SK-N-SH (cell line): ENCODE results near the gene WDR91. TPM values are rescaled to one million over a fixed set of nuclear protein-coding genes. Genes with fewer than 3 reads are reported as not detected.

Experiments used
- CTCF ChIA-PET: fragments of 300-600, 350-600 bp; formaldehyde crosslinking; extraction: SDS; loops from one replicate; lab custom pipeline; 2021; lab: Yijun Ruan, JAX
- POLR2A ChIA-PET: fragments of 350-600 bp; sonication (Branson Sonifier 250); formaldehyde crosslinking; extraction: SDS; loops from one replicate; lab custom pipeline; 2020; ENCODE audit warnings: antibody characterized with exemption, inconsistent platforms; lab: Yijun Ruan, JAX
- DNase-seq: peaks from one replicate; pipeline ENCODE4 v3.0.0; 2012
- H2AFZ ChIP-seq: fragments of 200-600 bp; sonication (generic); 2 replicates; pipeline ENCODE4 v1.8.1; 2016; ENCODE audit warnings: antibody characterized with exemption, mild to moderate bottlenecking, low read depth
- H3F3A ChIP-seq: fragments of 200-600 bp; sonication (generic); replicated peaks from 2 replicates; pipeline ENCODE3; 2016; ENCODE audit warnings: antibody characterized with exemption, mild to moderate bottlenecking; ENCODE audit not compliant: insufficient read depth
- H3K27ac ChIP-seq, 2 experiments: fragments of 200-500 bp in 1 of 2; fragments of 200-600 bp in 1 of 2; sonication (Bioruptor generic) in 1 of 2; sonication (generic), shearing (Covaris generic) in 1 of 2; 2 replicates each; pipeline versions ENCODE4 v1.5.1 to v1.6.1; 2014 to 2016; ENCODE audit warnings: low read depth in 2 of 2, inconsistent platforms in 1 of 2, low read length in 1 of 2, mild to moderate bottlenecking in 1 of 2, mixed read lengths in 1 of 2
- H3K27me3 ChIP-seq: fragments of 200-600 bp; sonication (generic), shearing (Covaris generic); 2 replicates; pipeline ENCODE4 v1.6.1; 2016; ENCODE audit warnings: mixed run types; ENCODE audit not compliant: insufficient read depth
- H3K36me3 ChIP-seq, 2 experiments: fragments of 200-500 bp in 1 of 2; fragments of 200-600 bp in 1 of 2; sonication (Bioruptor generic) in 1 of 2; sonication (generic) in 1 of 2; replicated peaks in 1 of 2; 2 replicates each; pipeline versions ENCODE3 to v1.5.1; 2014 to 2016; ENCODE audit warnings: low read length in 1 of 2, mild to moderate bottlenecking in 1 of 2; ENCODE audit not compliant: insufficient read depth in 2 of 2, control insufficient read depth in 1 of 2
- H3K4me1 ChIP-seq, 2 experiments: fragments of 200-500 bp in 1 of 2; fragments of 200-600 bp in 1 of 2; sonication (Bioruptor generic) in 1 of 2; sonication (generic), shearing (Covaris generic) in 1 of 2; 2 replicates each; pipeline versions ENCODE4 v1.5.1 to v1.6.1; 2014 to 2016; ENCODE audit warnings: low read depth in 1 of 2, low read length in 1 of 2, mixed run types in 1 of 2; ENCODE audit not compliant: insufficient read depth in 2 of 2, control insufficient read depth in 1 of 2
- H3K4me2 ChIP-seq: fragments of 200-600 bp; sonication (generic), shearing (Covaris generic); 2 replicates; pipeline ENCODE4 v1.6.1; 2017; ENCODE audit warnings: mixed run types
- H3K4me3 ChIP-seq, 2 experiments: fragments of 200-500 bp in 1 of 2; fragments of 200-600 bp in 1 of 2; sonication (Bioruptor generic) in 1 of 2; sonication (generic), shearing (Covaris generic) in 1 of 2; 2 replicates each; pipeline versions ENCODE4 v1.5.1 to v1.8.1; 2014 to 2016; ENCODE audit warnings: low read depth in 2 of 2, inconsistent platforms in 1 of 2, low read length in 1 of 2, mild to moderate bottlenecking in 1 of 2, mixed read lengths in 1 of 2, moderate library complexity in 1 of 2
- H3K79me2 ChIP-seq: fragments of 200-600 bp; sonication (generic); 2 replicates; pipeline ENCODE4 v1.8.1; 2017; ENCODE audit warnings: mild to moderate bottlenecking; ENCODE audit not compliant: insufficient read depth
- H3K9ac ChIP-seq: fragments of 200-600 bp; sonication (generic); 2 replicates; pipeline ENCODE4 v1.6.1; 2017; ENCODE audit warnings: mixed run types
- H3K9me2 ChIP-seq: fragments of 200-600 bp; sonication (generic); 2 replicates; pipeline ENCODE4 v1.6.1; 2017; ENCODE audit warnings: mixed run types
- H3K9me3 ChIP-seq: fragments of 200-600 bp; sonication (generic); 2 replicates; pipeline ENCODE4 v1.6.1; 2017; ENCODE audit warnings: mixed run types, mild to moderate bottlenecking, moderate library complexity
- H4K20me1 ChIP-seq: fragments of 200-600 bp; sonication (generic); 2 replicates; pipeline ENCODE4 v1.6.1; 2017; ENCODE audit warnings: mild to moderate bottlenecking, mixed run types; ENCODE audit not compliant: insufficient read depth
- EZH2phosphoT487 ChIP-seq: fragments of 200-600 bp; sonication (generic); IDR thresholded peaks from 2 replicates; pipeline ENCODE4 v1.6.1; 2017; ENCODE audit warnings: low read depth, mixed run types, mild to moderate bottlenecking, antibody characterized with exemption, moderate library complexity, borderline replicate concordance
- FOSL2 ChIP-seq: IDR thresholded peaks from 2 replicates; pipeline ENCODE4 v1.4.0; 2012; ENCODE audit warnings: low read depth, mild to moderate bottlenecking, moderate library complexity, borderline replicate concordance
- FOXJ3 ChIP-seq: sonication (generic); formaldehyde crosslinking; IDR thresholded peaks from 2 replicates; pipeline ENCODE4 v1.5.1; 2020; ENCODE audit warnings: mild to moderate bottlenecking, missing genetic modification reagents
- GABPA ChIP-seq: IDR thresholded peaks from 2 replicates; pipeline ENCODE4 v1.4.0; 2012; ENCODE audit warnings: low read depth, mild to moderate bottlenecking
- GATA2 ChIP-seq: sonication (generic); formaldehyde crosslinking; IDR thresholded peaks from 2 replicates; pipeline ENCODE4 v1.5.0; 2020; ENCODE audit warnings: mild to moderate bottlenecking, missing genetic modification reagents
- MXI1 ChIP-seq: IDR thresholded peaks from 2 replicates; pipeline ENCODE4 v1.6.1; 2012; ENCODE audit warnings: mild to moderate bottlenecking, low read depth, low read length, improper control_type of control experiment
- POLR2AphosphoS5 ChIP-seq: IDR thresholded peaks from 2 replicates; pipeline ENCODE4 v1.6.1; 2012; ENCODE audit warnings: low read depth, low read length
- REST ChIP-seq: IDR thresholded peaks from 2 replicates; pipeline ENCODE4 v1.6.1; 2012; ENCODE audit warnings: mild to moderate bottlenecking, low read depth, low read length, moderate library complexity
- RXRA ChIP-seq: IDR thresholded peaks from 2 replicates; pipeline ENCODE4 v1.4.0; 2012; ENCODE audit warnings: low read depth, mild to moderate bottlenecking, borderline replicate concordance
- TAF1 ChIP-seq: IDR thresholded peaks from 2 replicates; pipeline ENCODE4 v1.6.1; 2012; ENCODE audit warnings: low read depth, mild to moderate bottlenecking, low read length, moderate library complexity, borderline replicate concordance
- TCF12 ChIP-seq: IDR thresholded peaks from 2 replicates; pipeline ENCODE4 v1.4.0; 2012
- USF1 ChIP-seq: IDR thresholded peaks from 2 replicates; pipeline ENCODE4 v1.4.0; 2012; ENCODE audit warnings: low read depth, borderline replicate concordance
- USF2 ChIP-seq: fragments of 150-350 bp; IDR thresholded peaks from 2 replicates; pipeline ENCODE4 v1.6.1; 2017; ENCODE audit warnings: antibody characterized with exemption, low read length, low read depth, borderline replicate concordance
- WGBS: methylation state at CpG from one replicate; pipeline ENCODE4 v1.1.6; 2017; ENCODE audit warnings: low lambda C conversion rate; 5-methylcytosine and 5-hydroxymethylcytosine counted together
- polyA plus RNA-seq, 3 experiments: library from polyadenylated mRNA; depleted of rRNA; stranded (reverse); fragments of >200 nt; gene quantifications; 2 replicates each; pipeline ENCODE4 v1.2.3, GENCODE V29; 2012

Gene WDR91
- polyA plus RNA-seq, 1 of the 3 experiments (the other 2 are of a cell fraction) = 8.4 TPM

GRCh38 chr7:135231686-135232085, 20.4 kb upstream of the WDR91 start:
- CTCF ChIA-PET = interaction anchor here (1.0 to 3.2 kb wide), 3 partner anchors 12 to 42 kb away, joined by 3 to 9 read pairs (median 3); no protein-coding TSS in a partner anchor
- Histone ChIP-seq H3K9me3 (no peaks in the 10 kb centered on the region), H4K20me1 (no peaks in the 10 kb centered on the region), H3K27ac (no peak overlapping the region), H3K4me3 (no peak overlapping the region), H3K4me2 (no peak overlapping the region), H3F3A (no peaks in the 10 kb centered on the region), H2AFZ (no peak overlapping the region), H3K9ac (no peak overlapping the region), H3K36me3 (no peaks in the 10 kb centered on the region), H3K27me3 (no peaks in the 10 kb centered on the region; the same call in 1 of the 2 replicates), H3K9me2 (no peaks in the 10 kb centered on the region), H3K4me1 (no peaks in the 10 kb centered on the region), H3K79me2 (no peaks in the 10 kb centered on the region)
- TF ChIP-seq USF1 (no peak), MXI1 (no peak), RXRA (no peak), REST (no peak), TAF1 (no peak), EZH2phosphoT487 (no peak), USF2 (no peak), TCF12 (no peak), POLR2AphosphoS5 (no peak), FOXJ3 (CRISPR knock-in tag) (no peak)
- DNase-seq = no peak
- POLR2A ChIA-PET = no interaction called here

GRCh38 chr7:135224027-135224426, 12.7 kb upstream of the WDR91 start:
- no peaks in the 10 kb centered on the region for H3K36me3 ChIP-seq
- no peak overlapping the region for H3K4me3 ChIP-seq
- no peaks in the 10 kb centered on the region for H3F3A ChIP-seq
- H3K27me3 ChIP-seq = peaks cover 10% of the 10 kb centered on the region; the same call in 1 of the 2 replicates
- no peaks in the 10 kb centered on the region for H3K9me3 ChIP-seq
- no peak overlapping the region for H3K9ac ChIP-seq
- no peaks in the 10 kb centered on the region for H4K20me1 ChIP-seq
- ChIA-PET POLR2A (no interaction called here), CTCF (interaction anchor here (1.5 kb wide), 1 partner anchor 11 kb away, joined by 8 read pairs; no protein-coding TSS in a partner anchor)
- H3K4me2 ChIP-seq = no peak overlapping the region
- no peaks in the 10 kb centered on the region for H3K4me1 ChIP-seq
- H3K9me2 ChIP-seq = no peaks in the 10 kb centered on the region
- no peak for TF ChIP-seq GATA2 (CRISPR knock-in tag)
- TF ChIP-seq GABPA = no peak
- no peak for TF ChIP-seq TAF1
- TF ChIP-seq FOSL2 = no peak
- H3K27ac ChIP-seq = no peak overlapping the region
- no peak overlapping the region for H2AFZ ChIP-seq
- no peaks in the 10 kb centered on the region for H3K79me2 ChIP-seq
- 60% methylated on average over 1 of the region's 1 CpG for WGBS
- no peak for DNase-seq
